Type B pancreatic cell (in vitro differentiated cells): ENCODE measurements around the gene CDK12. TPM values are rescaled to one million over a fixed set of nuclear protein-coding genes. Genes with fewer than 3 reads are reported as not detected.

Experiments used
- DNase-seq: peaks from one replicate; pipeline ENCODE4 v3.0.0; 2021; ENCODE audit warnings: mixed read lengths; ENCODE audit not compliant: unreplicated experiment; ENCODE audit errors: extremely low spot score
- H3K27ac Mint-ChIP-seq: 2 replicates; pipeline ENCODE4 v1.8.0; 2021; ENCODE audit warnings: mild to moderate bottlenecking, mixed read lengths
- H3K27me3 Mint-ChIP-seq: 2 replicates; pipeline ENCODE4 v1.8.0; 2021; ENCODE audit warnings: mixed read lengths
- H3K36me3 Mint-ChIP-seq: 2 replicates; pipeline ENCODE4 v1.8.0; 2021; ENCODE audit warnings: mixed read lengths
- H3K4me1 Mint-ChIP-seq: one replicate; pipeline ENCODE4 v1.8.0; 2021; ENCODE audit warnings: mixed read lengths; ENCODE audit not compliant: unreplicated experiment
- H3K4me3 Mint-ChIP-seq: 2 replicates; pipeline ENCODE4 v1.8.0; 2021; ENCODE audit warnings: mild to moderate bottlenecking, mixed read lengths
- H3K9me3 Mint-ChIP-seq: 2 replicates; pipeline ENCODE4 v1.8.0; 2021; ENCODE audit warnings: mixed read lengths
- CTCF ChIP-seq: fragments of 200-600 bp; sonication (generic); conservative IDR thresholded peaks from 2 replicates; pipeline ENCODE4 v1.5.0; 2021; ENCODE audit warnings: antibody characterized with exemption, mild to moderate bottlenecking
- total RNA-seq: library from RNA; stranded (reverse); gene quantifications from 2 replicates; pipeline ENCODE4 v1.2.1, GENCODE V29; 2021; ENCODE audit warnings: low replicate concordance

Gene CDK12
- total RNA-seq, 1 donor from 2014 or later, result 64.5 TPM

DNA sequence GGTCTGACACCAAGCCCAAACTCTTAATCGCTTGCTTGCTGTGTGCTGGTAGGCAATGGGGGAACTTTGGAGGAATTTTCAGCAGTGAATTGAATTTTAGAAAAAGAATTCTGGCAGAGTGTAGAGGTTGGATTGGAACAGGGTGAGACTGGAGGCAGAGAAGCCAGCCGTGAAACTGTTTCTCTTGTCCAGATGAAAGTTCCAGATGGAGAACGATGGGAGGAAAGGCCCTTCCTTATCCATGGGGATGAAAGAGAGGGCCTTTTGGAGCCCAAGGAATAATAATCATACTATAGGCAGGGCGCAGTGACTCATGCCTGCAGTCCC is 120.4 kb downstream of the CDK12 start:
- Mint-ChIP-seq H3K27ac (no peak overlapping the region), H3K4me1 (peaks cover 14% of the 10 kb centered on the region), H3K36me3 (no peaks in the 10 kb centered on the region), H3K9me3 (no peaks in the 10 kb centered on the region), H3K27me3 (peaks cover 46% of the 10 kb centered on the region), H3K4me3 (no peak overlapping the region)
- no peak for DNase-seq
- TF ChIP-seq CTCF, result no peak

GRCh38 chr17:39582658-39583057 is 121.4 kb downstream of the CDK12 start:
- H3K36me3 Mint-ChIP-seq, result no peaks in the 10 kb centered on the region
- no peak for TF ChIP-seq CTCF
- peaks cover 14% of the 10 kb centered on the region for H3K4me1 Mint-ChIP-seq
- no peak overlapping the region for H3K27ac Mint-ChIP-seq
- H3K4me3 Mint-ChIP-seq, result no peak overlapping the region
- peaks cover 51% of the 10 kb centered on the region for H3K27me3 Mint-ChIP-seq
- DNase-seq, result no peak
- no peaks in the 10 kb centered on the region for H3K9me3 Mint-ChIP-seq

Other genes with a start within 250 kb of the CDK12 start
- 1.5 TPM in 1 of 2 replicates, not detected in the other for gene STAC2, start 235.5 kb upstream of the CDK12 start, total RNA-seq
- 17.9 and 21.6 TPM in 2 replicates for gene FBXL20, start 59.9 kb upstream of the CDK12 start, total RNA-seq
- 33.7 and 46.2 TPM in 2 replicates for gene MED1, start 10.2 kb upstream of the CDK12 start, total RNA-seq
- gene NEUROD2, start 146.4 kb downstream of the CDK12 start, total RNA-seq, result not detected in 2 replicates
- 1.8 and 3.7 TPM in 2 replicates for gene PPP1R1B, start 165.5 kb downstream of the CDK12 start, total RNA-seq
- 52.0 and 62.0 TPM in 2 replicates for gene STARD3, start 175.7 kb downstream of the CDK12 start, total RNA-seq
- gene TCAP, start 203.9 kb downstream of the CDK12 start, total RNA-seq, result 1.5 and 2.4 TPM in 2 replicates
- 3.3 and 5.4 TPM in 2 replicates for gene PNMT, start 207.0 kb downstream of the CDK12 start, total RNA-seq
- gene PGAP3, start 226.6 kb downstream of the CDK12 start, total RNA-seq, result 23.5 and 31.5 TPM in 2 replicates
- gene ERBB2, start 238.6 kb downstream of the CDK12 start, total RNA-seq, result 123 and 230 TPM in 2 replicates